B cell (primary cell): ENCODE data around the gene SLC25A26. TPM values are rescaled to one million over a fixed set of nuclear protein-coding genes. Genes with fewer than 3 reads are reported as not detected.

Experiments used
- ATAC-seq: fragments of 200-7000 bp; cut with Tn5 transposase; one replicate; pipeline ENCODE4 v1.10.0; 2021; ENCODE audit warnings: low read depth, mild to moderate bottlenecking, moderate number of reproducible peaks, moderate library complexity
- CTCF ChIA-PET: fragments of 350-600 bp; sonication (Branson Sonifier 250); formaldehyde crosslinking; loops from one replicate; lab custom pipeline; 2021; ENCODE audit warnings: antibody characterized with exemption, inconsistent platforms; lab: Charles Lee
- POLR2A ChIA-PET: fragments of 350-600 bp; sonication (Branson Sonifier 250); formaldehyde crosslinking; loops from one replicate; lab custom pipeline; 2021; ENCODE audit warnings: antibody characterized with exemption; lab: Charles Lee
- DNase-seq: peaks from one replicate; pipeline ENCODE4 v3.0.0; 2013
- H2AFZ ChIP-seq: 2 replicates; pipeline ENCODE4 v1.6.1; 2012; ENCODE audit warnings: mild to moderate bottlenecking, low read depth, low read length; ENCODE audit not compliant: insufficient read depth, poor library complexity, severe bottlenecking
- H3K27ac ChIP-seq, 2 donors: 1 replicate in 1 of 2; 2 replicates in 1 of 2; pipeline ENCODE4 v1.5.1; 2012 to 2013; ENCODE audit warnings: low read length in 2 of 2, mild to moderate bottlenecking in 2 of 2, moderate library complexity in 1 of 2
- H3K27me3 ChIP-seq, 4 experiments: fragments of 200-600 bp in 1 of 4; sonication (generic) in 1 of 4; replicated peaks in 1 of 4; 1 replicate in 2 of 4; 2 replicates in 2 of 4; pipeline versions ENCODE4 v1.6.1 to v1.7.0; 2013 to 2016; ENCODE audit warnings: low read length in 3 of 4, mild to moderate bottlenecking in 2 of 4, mixed read lengths in 1 of 4, moderate library complexity in 1 of 4; ENCODE audit not compliant: insufficient read depth in 4 of 4, control insufficient read depth in 3 of 4; ENCODE audit errors: control extremely low read depth in 1 of 4
- H3K36me3 ChIP-seq, 2 experiments: replicated peaks in 1 of 2; 1 replicate in 1 of 2; 2 replicates in 1 of 2; pipeline versions ENCODE4 v1.6.1 to v1.7.1; 2013; ENCODE audit warnings: low read length in 1 of 2; ENCODE audit not compliant: insufficient read depth in 2 of 2, control insufficient read depth in 1 of 2; ENCODE audit errors: control extremely low read depth in 1 of 2, extremely low read depth in 1 of 2
- H3K4me1 ChIP-seq, 2 donors: fragments of 200-600 bp in 1 of 2; sonication (generic) in 1 of 2; 1 replicate in 1 of 2; 2 replicates in 1 of 2; pipeline versions ENCODE4 v1.5.1 to v1.6.1; 2013 to 2017; ENCODE audit warnings: low read length in 2 of 2; ENCODE audit not compliant: control insufficient read depth in 2 of 2, insufficient read depth in 2 of 2
- H3K4me2 ChIP-seq: replicated peaks from 2 replicates; pipeline ENCODE3; 2012; ENCODE audit warnings: mild to moderate bottlenecking, low read depth, low read length; ENCODE audit not compliant: poor library complexity, severe bottlenecking
- H3K4me3 ChIP-seq, 5 experiments: fragments of 200-600 bp in 1 of 5; sonication (generic) in 1 of 5; 1 replicate in 3 of 5; 2 replicates in 2 of 5; pipeline versions ENCODE4 v1.5.1 to v1.7.0; 2011 to 2016; ENCODE audit warnings: low read length in 4 of 5, mild to moderate bottlenecking in 4 of 5, low read depth in 2 of 5, control low read depth in 1 of 5, moderate library complexity in 1 of 5; ENCODE audit not compliant: insufficient read depth in 1 of 5; ENCODE audit errors: control extremely low read depth in 1 of 5, extremely low read depth in 1 of 5
- H3K79me2 ChIP-seq: fragments of 200-600 bp; sonication (generic); one replicate; pipeline ENCODE4 v1.6.0; 2016; ENCODE audit warnings: low read length; ENCODE audit not compliant: control insufficient read depth, insufficient read depth
- H3K9ac ChIP-seq: fragments of 200-600 bp; sonication (generic); 2 replicates; pipeline ENCODE4 v1.6.1; 2017; ENCODE audit warnings: mild to moderate bottlenecking, low read length, moderate library complexity
- H3K9me3 ChIP-seq, 3 donors: one replicate each; pipeline versions ENCODE4 v1.6.1 to v1.7.1; 2013; ENCODE audit warnings: low read length in 2 of 3; ENCODE audit not compliant: control insufficient read depth in 2 of 3, insufficient read depth in 1 of 3; ENCODE audit errors: control extremely low read depth in 1 of 3
- H4K20me1 ChIP-seq: 2 replicates; pipeline ENCODE4 v1.6.0; 2012; ENCODE audit warnings: mild to moderate bottlenecking, low read length; ENCODE audit not compliant: insufficient read depth, control insufficient read depth, poor library complexity, severe bottlenecking
- H3K27ac Mint-ChIP-seq: one replicate; pipeline ENCODE4 v1.8.0; 2021; ENCODE audit warnings: mixed read lengths
- H3K27me3 Mint-ChIP-seq: one replicate; pipeline ENCODE4 v1.8.0; 2021; ENCODE audit warnings: mixed read lengths
- H3K4me1 Mint-ChIP-seq: one replicate; pipeline ENCODE4 v1.8.0; 2021; ENCODE audit warnings: mixed read lengths
- H3K4me3 Mint-ChIP-seq: one replicate; pipeline ENCODE4 v1.8.0; 2021; ENCODE audit warnings: mixed read lengths
- H3K9me3 Mint-ChIP-seq: one replicate; pipeline ENCODE4 v1.8.0; 2022; ENCODE audit warnings: mixed read lengths; ENCODE audit not compliant: insufficient read depth
- CTCF ChIP-seq: fragments of 200-600 bp; IDR thresholded peaks from one replicate; pipeline ENCODE4 v1.8.0; 2022; ENCODE audit warnings: antibody characterized with exemption, mild to moderate bottlenecking
- EZH2 ChIP-seq: IDR thresholded peaks from 2 replicates; pipeline ENCODE4 v1.6.1; 2012; ENCODE audit warnings: borderline replicate concordance, low read depth, mild to moderate bottlenecking, moderate library complexity, low read length; ENCODE audit not compliant: insufficient read depth, poor library complexity, severe bottlenecking
- WGBS: methylation state at CpG from one replicate; pipeline ENCODE4 v1.1.5; 2013; ENCODE audit warnings: missing lambda C conversion rate; ENCODE audit not compliant: insufficient coverage; 5-methylcytosine and 5-hydroxymethylcytosine counted together
- intact Hi-C: fragments of 100-400 bp; cut with micrococcal nuclease; formaldehyde crosslinking; loops from one replicate; pipeline ENCODE4 v1.10.0; 2022
- polyA plus RNA-seq: library from polyadenylated mRNA; depleted of rRNA; stranded (reverse); fragments of >200 nt; gene quantifications from 2 replicates; pipeline ENCODE4 v1.2.3, GENCODE V29; 2012
- total RNA-seq, 2 donors: library from RNA; stranded (reverse); fragments of 120-200 nt in 1 of 2; gene quantifications; 1 replicate in 1 of 2; 2 replicates in 1 of 2; pipeline versions ENCODE4 v1.2.3 to v1.2.4, GENCODE V29; 2013 to 2022

SLC25A26 gene
- total and polyA plus RNA-seq, 2 donors (not counting 1 experiment from before 2014, with no cell fraction given), result 22.3 to 23.8 TPM

GRCh38 chr3:66411474-66411873 lies 190.7 kb downstream of the SLC25A26 start:
- Histone ChIP-seq H3K36me3 (no peaks in the 10 kb centered on the region), H3K79me2 (no peaks in the 10 kb centered on the region), H3K4me2 (no peak overlapping the region), H4K20me1 (no peaks in the 10 kb centered on the region), H3K9me3 (no peaks in the 10 kb centered on the region), H3K4me1 (no peaks in the 10 kb centered on the region), H2AFZ (no peak overlapping the region), H3K27ac (no peak overlapping the region), H3K9ac (no peak overlapping the region), H3K4me3 (no peak overlapping the region), H3K27me3 (no peaks in the 10 kb centered on the region)
- WGBS, result 67% methylated on average over 6 of the region's 8 CpGs
- ChIA-PET CTCF (interaction anchor here (1.3 to 7.7 kb wide), 3 partner anchors 157 to 411 kb away, joined by 4 to 87 read pairs (median 4); no protein-coding TSS in a partner anchor), POLR2A (no interaction called here)
- intact Hi-C loops, result no loop called here
- Mint-ChIP-seq H3K4me1 (no peaks in the 10 kb centered on the region), H3K4me3 (no peak overlapping the region), H3K27ac (no peak overlapping the region), H3K27me3 (no peaks in the 10 kb centered on the region), H3K9me3 (no peaks in the 10 kb centered on the region)
- no peak for DNase-seq
- TF ChIP-seq EZH2, result no peak
- no peak for TF ChIP-seq CTCF
- no peak for ATAC-seq

- Histone ChIP-seq H3K27me3 (no peaks in the 10 kb centered on the region), H3K79me2 (no peaks in the 10 kb centered on the region), H3K9ac (no peak overlapping the region), H3K36me3 (no peaks in the 10 kb centered on the region), H3K27ac (no peak overlapping the region), H2AFZ (no peak overlapping the region), H4K20me1 (no peaks in the 10 kb centered on the region), H3K4me2 (no peak overlapping the region), H3K9me3 (no peaks in the 10 kb centered on the region), H3K4me1 (no peaks in the 10 kb centered on the region), H3K4me3 (no peak overlapping the region)
- intact Hi-C loops, result no loop called here
- Mint-ChIP-seq H3K4me3 (no peak overlapping the region), H3K4me1 (no peaks in the 10 kb centered on the region), H3K27me3 (no peaks in the 10 kb centered on the region), H3K27ac (no peak overlapping the region), H3K9me3 (no peaks in the 10 kb centered on the region)
- CTCF ChIA-PET, result interaction anchor here (1.3 to 1.4 kb wide), 2 partner anchors 158 to 410 kb away, joined by 4 read pairs; no protein-coding TSS in a partner anchor
- POLR2A ChIA-PET, result no interaction called here
- DNase-seq (no peak), ATAC-seq (no peak)
- WGBS, result 91% methylated on average over 19 of the region's 24 CpGs
- no peak for TF ChIP-seq CTCF
- TF ChIP-seq EZH2, result no peak
Observed at GRCh38 chr3:66411961-66412887, 191.4 kb downstream of the SLC25A26 start.
